Karpas-422 (cell line): ENCODE data around the gene BFSP2. TPM values are rescaled to one million over a fixed set of nuclear protein-coding genes. Genes with fewer than 3 reads are reported as not detected.

Experiments used
- DNase-seq: peaks from one replicate; pipeline ENCODE4 v3.0.0-alpha.2; 2015
- H2AFZ ChIP-seq: fragments of 200-600 bp; sonication (generic); 2 replicates; pipeline ENCODE4 v1.6.1; 2014; ENCODE audit warnings: antibody characterized with exemption, low read length, mixed read lengths
- H3K27ac ChIP-seq: fragments of 200-600 bp; sonication (generic); 2 replicates; pipeline ENCODE4 v1.5.1; 2014; ENCODE audit warnings: mild to moderate bottlenecking, low read length, moderate library complexity
- H3K27me3 ChIP-seq: fragments of 200-600 bp; sonication (generic); 2 replicates; pipeline ENCODE4 v1.6.1; 2014; ENCODE audit warnings: low read length, mixed read lengths
- H3K36me3 ChIP-seq: fragments of 200-600 bp; sonication (generic); 2 replicates; pipeline ENCODE4 v1.6.1; 2014; ENCODE audit warnings: low read length, mixed read lengths; ENCODE audit not compliant: insufficient read depth
- H3K4me1 ChIP-seq: fragments of 200-600 bp; sonication (generic); 2 replicates; pipeline ENCODE4 v1.6.1; 2014; ENCODE audit warnings: mild to moderate bottlenecking, low read length, mixed read lengths
- H3K4me2 ChIP-seq: fragments of 200-600 bp; sonication (generic); 2 replicates; pipeline ENCODE4 v1.6.1; 2014; ENCODE audit warnings: low read length, low read depth, mild to moderate bottlenecking; ENCODE audit not compliant: poor library complexity, severe bottlenecking
- H3K4me3 ChIP-seq: fragments of 200-600 bp; sonication (generic); 2 replicates; pipeline ENCODE4 v1.5.1; 2014; ENCODE audit warnings: mild to moderate bottlenecking, antibody characterized with exemption, low read length, mixed read lengths
- H3K79me2 ChIP-seq: fragments of 200-600 bp; sonication (generic); 2 replicates; pipeline ENCODE4 v1.6.1; 2014; ENCODE audit warnings: mild to moderate bottlenecking, low read length, mixed read lengths
- H3K9ac ChIP-seq: fragments of 200-600 bp; sonication (generic); 2 replicates; pipeline ENCODE4 v1.6.0; 2014; ENCODE audit warnings: low read length
- H3K9me2 ChIP-seq: fragments of 200-600 bp; sonication (generic), shearing (Covaris generic); replicated peaks from 2 replicates; pipeline ENCODE4 v1.6.0; 2014; ENCODE audit warnings: mild to moderate bottlenecking, low read length, moderate library complexity; ENCODE audit not compliant: insufficient read depth
- H3K9me3 ChIP-seq: fragments of 300-700, 200-600 bp; sonication (generic); 2 replicates; pipeline ENCODE4 v1.6.1; 2014; ENCODE audit warnings: low read length, mixed read lengths
- H4K20me1 ChIP-seq: fragments of 200-600 bp; sonication (generic); 2 replicates; pipeline ENCODE4 v1.6.1; 2014; ENCODE audit warnings: mild to moderate bottlenecking, antibody characterized with exemption, low read length, low read depth; ENCODE audit not compliant: insufficient read depth
- total RNA-seq: library from RNA; depleted of rRNA; stranded (reverse); fragments of >200 nt; shearing (Covaris generic); gene quantifications from 2 replicates; pipeline ENCODE4 v1.2.3, GENCODE V29; 2014; ENCODE audit warnings: low replicate concordance

BFSP2 gene
- total RNA-seq, 1 experiment from 2014 or later, result 33.1 TPM

DNA sequence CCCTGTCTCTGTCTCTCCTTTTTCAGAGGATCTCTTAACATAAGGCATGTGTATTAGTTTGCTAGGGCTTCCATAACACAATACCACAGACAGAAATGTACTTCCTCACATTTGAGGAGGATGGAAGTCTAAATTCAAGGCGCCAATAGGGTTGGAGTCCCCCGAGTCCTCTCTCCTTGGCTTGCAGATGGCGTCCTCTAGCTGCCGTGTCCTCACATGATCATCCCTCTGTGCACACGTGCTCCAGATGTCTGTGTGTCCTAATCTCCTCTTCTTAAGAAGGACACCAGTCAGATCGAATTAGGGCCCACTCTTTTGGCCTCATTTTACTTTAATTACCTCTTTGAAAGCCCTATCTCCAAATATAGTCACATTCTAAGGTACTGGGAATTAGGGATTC is 23.0 kb upstream of the BFSP2 start:
- Histone ChIP-seq H3K27ac (no peak overlapping the region), H3K9ac (no peak overlapping the region), H3K4me3 (no peak overlapping the region), H3K9me3 (no peaks in the 10 kb centered on the region), H3K4me2 (no peak overlapping the region), H3K9me2 (no peaks in the 10 kb centered on the region), H3K4me1 (peaks cover 21% of the 10 kb centered on the region), H4K20me1 (no peaks in the 10 kb centered on the region), H3K36me3 (no peaks in the 10 kb centered on the region), H3K27me3 (no peaks in the 10 kb centered on the region), H3K79me2 (no peaks in the 10 kb centered on the region), H2AFZ (no peak overlapping the region)
- peak; percentile 62 for DNase-seq

DNA sequence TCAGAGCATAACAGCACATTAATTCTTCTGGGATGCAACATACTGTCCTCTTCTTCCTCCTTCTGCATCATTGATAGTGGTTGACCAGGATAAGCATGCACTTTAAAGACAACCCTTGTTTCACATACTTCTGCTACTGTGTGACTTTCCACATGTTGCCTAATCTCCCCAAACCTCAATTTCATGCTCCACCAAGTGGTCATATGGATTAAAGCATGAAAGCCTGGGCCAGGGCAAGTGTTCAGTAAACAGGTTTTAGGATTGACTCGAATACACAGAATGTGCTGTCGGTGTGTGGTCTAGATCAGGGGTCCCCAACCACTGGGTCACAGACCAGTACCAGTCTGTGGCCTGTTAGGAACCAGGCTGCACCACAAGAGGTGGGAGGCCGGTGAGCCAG is 22.5 kb upstream of the BFSP2 start:
- Histone ChIP-seq H3K27ac (no peak overlapping the region), H3K4me3 (no peak overlapping the region), H3K4me2 (no peak overlapping the region), H3K36me3 (no peaks in the 10 kb centered on the region), H3K27me3 (no peaks in the 10 kb centered on the region), H3K9ac (no peak overlapping the region), H3K4me1 (peaks cover 21% of the 10 kb centered on the region), H4K20me1 (no peaks in the 10 kb centered on the region), H3K9me2 (no peaks in the 10 kb centered on the region), H3K9me3 (no peaks in the 10 kb centered on the region), H3K79me2 (no peaks in the 10 kb centered on the region), H2AFZ (no peak overlapping the region)
- DNase-seq, result peak; percentile 79

DNA sequence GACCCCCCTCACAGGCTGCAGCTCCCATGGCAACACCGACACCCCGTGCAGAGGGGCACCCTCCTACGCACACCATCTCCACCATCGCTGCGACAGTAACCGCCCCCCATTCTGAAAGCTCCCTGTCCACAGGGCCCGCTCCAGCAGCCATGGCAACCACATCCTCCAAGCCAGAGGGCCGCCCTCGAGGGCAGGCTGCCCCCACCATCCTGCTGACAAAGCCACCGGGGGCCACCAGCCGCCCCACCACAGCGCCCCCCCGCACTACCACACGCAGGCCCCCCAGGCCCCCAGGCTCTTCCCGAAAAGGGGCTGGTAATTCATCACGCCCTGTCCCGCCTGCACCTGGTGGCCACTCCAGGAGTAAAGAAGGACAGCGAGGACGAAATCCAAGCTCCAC is 19.9 kb upstream of the BFSP2 start:
- no peaks in the 10 kb centered on the region for H3K36me3 ChIP-seq
- DNase-seq, result no peak

GRCh38 chr3:133380481-133381225 is 19.2 kb upstream of the BFSP2 start:
- H4K20me1 ChIP-seq, result no peaks in the 10 kb centered on the region
- H3K4me3 ChIP-seq, result no peak overlapping the region
- no peaks in the 10 kb centered on the region for H3K9me2 ChIP-seq
- H3K27ac ChIP-seq, result no peak overlapping the region
- H3K4me2 ChIP-seq, result no peak overlapping the region
- H3K79me2 ChIP-seq, result no peaks in the 10 kb centered on the region
- DNase-seq, result no peak
- no peaks in the 10 kb centered on the region for H3K36me3 ChIP-seq
- no peaks in the 10 kb centered on the region for H3K27me3 ChIP-seq
- H3K4me1 ChIP-seq, result peaks cover 13% of the 10 kb centered on the region
- H2AFZ ChIP-seq, result no peak overlapping the region
- no peak overlapping the region for H3K9ac ChIP-seq
- no peaks in the 10 kb centered on the region for H3K9me3 ChIP-seq

More for the DNA sequence above, 19.9 kb upstream of the BFSP2 start:
- Histone ChIP-seq H3K27me3 (no peaks in the 10 kb centered on the region), H3K4me3 (no peak overlapping the region), H2AFZ (no peak overlapping the region), H3K9me2 (no peaks in the 10 kb centered on the region), H3K9ac (no peak overlapping the region), H3K27ac (no peak overlapping the region), H3K4me2 (no peak overlapping the region), H3K9me3 (no peaks in the 10 kb centered on the region), H4K20me1 (no peaks in the 10 kb centered on the region), H3K4me1 (peaks cover 13% of the 10 kb centered on the region), H3K79me2 (no peaks in the 10 kb centered on the region)

- H3K9ac ChIP-seq, result no peak overlapping the region
- no peaks in the 10 kb centered on the region for H3K27me3 ChIP-seq
- no peak overlapping the region for H3K4me2 ChIP-seq
- H3K9me3 ChIP-seq, result no peaks in the 10 kb centered on the region
- no peaks in the 10 kb centered on the region for H4K20me1 ChIP-seq
- H2AFZ ChIP-seq, result no peak overlapping the region
- no peaks in the 10 kb centered on the region for H3K79me2 ChIP-seq
- H3K4me1 ChIP-seq, result peaks cover 20% of the 10 kb centered on the region
- no peaks in the 10 kb centered on the region for H3K36me3 ChIP-seq
- H3K27ac ChIP-seq, result no peak overlapping the region
- peak; percentile 58 for DNase-seq
- no peaks in the 10 kb centered on the region for H3K9me2 ChIP-seq
- H3K4me3 ChIP-seq, result no peak overlapping the region
Measured at GRCh38 chr3:133381346-133382109, 18.3 kb upstream of the BFSP2 start.

GRCh38 chr3:133383175-133383574 is 16.7 kb upstream of the BFSP2 start:
- no peak overlapping the region for H2AFZ ChIP-seq
- H3K4me3 ChIP-seq, result no peak overlapping the region
- no peaks in the 10 kb centered on the region for H3K9me2 ChIP-seq
- no peaks in the 10 kb centered on the region for H3K79me2 ChIP-seq
- H3K4me2 ChIP-seq, result no peak overlapping the region
- H4K20me1 ChIP-seq, result no peaks in the 10 kb centered on the region
- no peaks in the 10 kb centered on the region for H3K27me3 ChIP-seq
- no peak overlapping the region for H3K27ac ChIP-seq
- DNase-seq, result no peak
- H3K9ac ChIP-seq, result no peak overlapping the region
- H3K36me3 ChIP-seq, result no peaks in the 10 kb centered on the region
- no peaks in the 10 kb centered on the region for H3K9me3 ChIP-seq
- H3K4me1 ChIP-seq, result peaks cover 26% of the 10 kb centered on the region

GRCh38 chr3:133383741-133384140 is 16.1 kb upstream of the BFSP2 start:
- Histone ChIP-seq H3K27ac (no peak overlapping the region), H4K20me1 (no peaks in the 10 kb centered on the region), H3K36me3 (no peaks in the 10 kb centered on the region), H3K4me1 (peaks cover 28% of the 10 kb centered on the region), H3K4me3 (no peak overlapping the region), H2AFZ (no peak overlapping the region), H3K9me3 (no peaks in the 10 kb centered on the region), H3K79me2 (no peaks in the 10 kb centered on the region), H3K27me3 (no peaks in the 10 kb centered on the region), H3K9ac (no peak overlapping the region), H3K4me2 (no peak overlapping the region), H3K9me2 (no peaks in the 10 kb centered on the region)
- DNase-seq, result no peak

DNA sequence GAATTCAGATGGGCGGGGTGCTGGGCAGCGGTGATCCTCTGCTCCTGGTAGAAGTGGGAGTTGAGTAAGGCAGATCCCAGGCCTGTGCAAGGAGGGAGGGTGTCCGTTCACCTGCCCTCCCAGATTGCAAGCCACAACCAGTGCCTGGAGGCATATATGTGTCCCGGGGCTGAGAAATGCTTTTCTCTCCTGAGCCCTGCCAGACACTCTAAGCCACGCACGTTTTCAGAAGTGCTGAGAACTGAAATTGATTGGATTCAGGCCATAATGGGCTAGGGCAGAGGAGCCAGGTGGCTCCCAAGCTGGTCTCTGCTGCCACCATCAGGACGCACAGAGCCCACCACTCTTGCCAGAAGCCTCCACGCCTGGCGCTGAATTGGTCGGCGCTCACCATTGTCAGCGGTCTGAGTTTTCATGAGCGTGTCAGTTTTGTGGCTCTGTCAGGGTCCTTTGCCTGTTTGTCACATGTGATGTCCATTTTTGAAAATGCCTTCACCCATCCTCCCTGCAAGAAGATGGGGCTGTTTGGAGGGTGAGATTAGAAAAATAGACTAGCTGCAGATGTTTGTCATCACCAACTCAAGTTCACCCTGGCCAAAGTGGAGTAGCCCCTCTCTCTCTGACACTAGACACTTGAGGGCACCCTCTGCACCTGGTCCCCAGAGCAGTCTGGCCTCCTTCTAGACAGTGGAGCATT is 15.4 kb upstream of the BFSP2 start:
- Histone ChIP-seq H2AFZ (no peak overlapping the region), H3K36me3 (no peaks in the 10 kb centered on the region), H3K9me3 (no peaks in the 10 kb centered on the region), H3K79me2 (no peaks in the 10 kb centered on the region), H3K4me3 (no peak overlapping the region), H3K9me2 (no peaks in the 10 kb centered on the region), H3K9ac (no peak overlapping the region), H3K27ac (no peak overlapping the region), H3K4me2 (no peak overlapping the region), H4K20me1 (no peaks in the 10 kb centered on the region), H3K4me1 (peaks cover 33% of the 10 kb centered on the region), H3K27me3 (no peaks in the 10 kb centered on the region)
- peak; percentile 91 for DNase-seq
